ENCODE measurements around the gene NHLRC1.

Gene NHLRC1

GRCh38 chr6:18087396-18088165 lies 34.9 kb downstream of the NHLRC1 start:
- no peak for DNase-seq (ENCODE audit: low read depth in 2 of 2)

DNA sequence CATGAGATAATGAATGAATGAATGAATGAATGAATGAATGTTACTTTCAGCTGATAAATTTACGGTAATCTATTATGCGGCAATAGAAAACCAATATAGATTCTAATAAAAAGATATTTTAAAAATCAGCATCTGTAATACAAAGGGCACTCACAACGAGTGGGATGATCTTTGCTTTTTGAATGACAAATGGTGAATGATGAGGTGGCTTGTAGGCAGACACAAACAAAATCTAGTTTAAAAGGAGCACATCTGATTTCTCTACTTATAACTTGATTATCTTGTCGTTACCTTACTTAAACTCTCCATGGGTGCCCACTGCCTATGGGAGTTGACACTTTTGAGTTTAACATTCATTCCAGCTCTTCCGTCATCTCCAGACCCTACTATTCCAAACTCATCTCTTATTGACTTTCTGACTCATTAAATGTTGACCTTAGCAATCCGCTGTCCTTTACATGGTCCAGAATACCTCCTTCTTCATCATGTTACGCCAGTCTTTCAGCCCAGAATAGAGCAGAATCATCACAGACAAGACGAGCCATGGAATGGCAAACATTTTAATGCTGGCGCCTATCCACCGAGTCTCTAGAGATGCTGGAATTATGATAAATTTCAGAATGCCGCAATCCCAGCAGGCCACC lies 41.3 kb downstream of the NHLRC1 start:
- DNase-seq (ENCODE audit: low read depth in 2 of 2), result no peak

- DNase-seq (ENCODE audit: low read depth in 2 of 2), result no peak
Observed at GRCh38 chr6:18080544-18080943, 41.9 kb downstream of the NHLRC1 start.

DNA sequence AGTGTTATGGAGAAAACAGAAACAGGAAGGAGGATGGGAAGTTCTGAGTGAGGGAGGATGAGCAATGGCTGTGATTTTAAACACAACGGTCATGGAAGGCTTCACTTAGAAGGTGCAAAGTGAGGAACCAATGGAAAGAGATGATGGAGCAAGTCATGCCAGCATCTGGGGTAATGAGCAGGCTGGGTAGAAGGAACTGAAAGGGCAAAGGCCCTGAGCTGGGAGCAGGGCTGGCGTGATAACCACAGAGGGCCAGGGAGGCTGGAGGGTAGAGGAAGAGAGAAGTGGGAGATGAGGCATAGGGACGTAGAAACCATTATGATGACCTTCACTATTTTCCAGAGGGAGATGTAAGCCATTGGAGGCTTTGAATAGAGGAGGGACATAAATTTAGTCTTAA lies 43.6 kb downstream of the NHLRC1 start:
- no peak for DNase-seq (ENCODE audit: low read depth in 2 of 2)

DNA sequence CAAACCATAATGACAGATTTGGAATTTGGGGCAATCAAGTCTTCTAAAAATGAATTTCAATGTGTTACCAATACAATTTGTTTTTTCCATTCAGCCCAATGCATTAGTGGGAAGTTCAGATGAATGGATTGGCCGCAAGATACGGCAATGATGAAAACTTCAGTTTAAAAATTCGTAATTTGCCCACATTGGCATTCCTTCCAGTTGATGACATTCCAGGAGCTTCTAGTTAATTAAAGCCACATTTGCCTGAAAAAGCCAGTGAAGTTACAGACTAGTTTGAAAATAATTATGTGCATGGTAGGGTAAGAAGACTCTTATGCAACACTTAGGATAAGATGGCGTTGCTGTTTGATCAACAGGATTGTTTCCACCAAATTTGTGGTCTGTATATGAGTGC lies 46.2 kb downstream of the NHLRC1 start:
- DNase-seq (ENCODE audit: low read depth in 2 of 2), result no peak

DNA sequence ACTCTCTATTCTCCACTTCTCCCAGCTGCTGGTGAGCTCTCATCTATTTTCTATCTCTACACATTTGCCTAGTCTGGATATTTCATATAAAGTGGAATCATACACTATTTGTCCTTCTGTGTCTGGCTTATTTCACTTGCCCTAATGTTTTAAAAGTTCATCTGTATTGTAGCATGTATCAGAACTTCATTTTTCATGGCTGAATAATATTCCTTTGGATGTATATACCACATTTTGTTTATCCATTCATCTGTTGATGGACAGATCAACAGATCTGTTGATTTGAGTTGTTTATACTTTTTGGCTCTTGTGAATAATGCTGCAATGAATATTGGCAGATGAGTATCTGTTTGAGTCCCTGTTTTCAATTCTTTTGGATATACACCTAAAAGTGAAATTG lies 49.6 kb downstream of the NHLRC1 start:
- DNase-seq (ENCODE audit: low read depth in 2 of 2), result no peak

- DNase-seq (ENCODE audit: low read depth in 2 of 2), result no peak
Observed at GRCh38 chr6:18070486-18070885, 52.0 kb downstream of the NHLRC1 start.

Data from stimulated activated CD4-positive, alpha-beta T cell treated with anti-CD3 and anti-CD28 coated beads, Interleukin-15, amount 100 ng/mL, for 48 hours (primary cell).